Measurements from ENCODE around the gene IPO7. TPM values are rescaled to one million over a fixed set of nuclear protein-coding genes. Genes with fewer than 3 reads are reported as not detected.
"Not testable (repeated sequence)": the region's sequence is repeated elsewhere in the genome, so short reads cannot be mapped to it uniquely, and the experiment has no call there.

IPO7 gene
- total RNA-seq, 1 experiment from 2014 or later = 78.9 TPM

DNA sequence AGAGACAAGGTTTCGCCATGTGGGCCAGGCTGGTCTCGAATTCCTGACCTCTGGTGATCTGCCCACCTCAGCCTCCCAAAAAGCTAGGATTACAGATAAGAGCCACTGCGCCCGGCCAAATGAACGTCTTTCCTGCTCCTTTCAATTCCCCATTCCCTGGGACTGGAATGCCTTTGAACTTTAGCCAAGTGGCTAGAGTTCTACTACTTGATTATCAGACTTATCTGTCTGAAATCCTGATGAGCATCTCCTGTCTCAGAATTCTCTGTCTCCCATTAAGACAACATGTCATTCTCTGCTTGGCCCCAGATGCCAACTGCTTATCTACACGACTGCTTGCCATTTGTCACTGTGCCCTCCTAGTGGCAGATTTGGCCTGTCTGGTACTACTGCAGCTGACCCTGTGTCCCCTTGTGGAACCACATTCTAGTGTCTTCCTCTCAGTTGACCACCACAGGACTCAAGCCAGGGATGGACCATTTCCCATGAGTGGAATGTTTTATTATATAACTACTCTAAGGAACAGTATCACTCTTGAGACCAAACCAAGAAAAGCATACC, 33.1 kb upstream of the IPO7 start:
- H3K4me2 ChIP-seq (ENCODE audit: low read length) = no peak overlapping the region
- no peaks in the 10 kb centered on the region for H3K79me2 ChIP-seq (ENCODE audit: low read length)
- H3K9me3 ChIP-seq (ENCODE audit: low read length) = no peaks in the 10 kb centered on the region
- no peaks in the 10 kb centered on the region for H3K27me3 ChIP-seq (ENCODE audit: low read length)
- no peak overlapping the region for H3K9ac ChIP-seq (ENCODE audit: low read length)
- no peak overlapping the region for H2AFZ ChIP-seq (ENCODE audit: low read length)
- TF ChIP-seq, protein P1, sequence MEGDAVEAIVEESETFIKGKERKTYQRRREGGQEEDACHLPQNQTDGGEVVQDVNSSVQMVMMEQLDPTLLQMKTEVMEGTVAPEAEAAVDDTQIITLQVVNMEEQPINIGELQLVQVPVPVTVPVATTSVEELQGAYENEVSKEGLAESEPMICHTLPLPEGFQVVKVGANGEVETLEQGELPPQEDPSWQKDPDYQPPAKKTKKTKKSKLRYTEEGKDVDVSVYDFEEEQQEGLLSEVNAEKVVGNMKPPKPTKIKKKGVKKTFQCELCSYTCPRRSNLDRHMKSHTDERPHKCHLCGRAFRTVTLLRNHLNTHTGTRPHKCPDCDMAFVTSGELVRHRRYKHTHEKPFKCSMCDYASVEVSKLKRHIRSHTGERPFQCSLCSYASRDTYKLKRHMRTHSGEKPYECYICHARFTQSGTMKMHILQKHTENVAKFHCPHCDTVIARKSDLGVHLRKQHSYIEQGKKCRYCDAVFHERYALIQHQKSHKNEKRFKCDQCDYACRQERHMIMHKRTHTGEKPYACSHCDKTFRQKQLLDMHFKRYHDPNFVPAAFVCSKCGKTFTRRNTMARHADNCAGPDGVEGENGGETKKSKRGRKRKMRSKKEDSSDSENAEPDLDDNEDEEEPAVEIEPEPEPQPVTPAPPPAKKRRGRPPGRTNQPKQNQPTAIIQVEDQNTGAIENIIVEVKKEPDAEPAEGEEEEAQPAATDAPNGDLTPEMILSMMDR (conservative IDR thresholded peaks at IDR 0.05; ENCODE audit: low read depth, low read length) = no peak
- TF ChIP-seq EZH2 (IDR thresholded peaks at IDR 0.05; ENCODE audit: low read length, unreplicated experiment) (no peak), EZH2phosphoT487 (IDR thresholded peaks at IDR 0.05; ENCODE audit: borderline replicate concordance, low read length) (no peak)
- ChIA-PET CTCF (no interaction called here), POLR2A (ENCODE audit: unreplicated experiment) (no interaction called here)
- H3F3A ChIP-seq (ENCODE audit: low read length, unreplicated experiment) = no peaks in the 10 kb centered on the region
- no TSS peak for BruUV-seq (replicated peaks)
- no peaks in the 10 kb centered on the region for H4K20me1 ChIP-seq (ENCODE audit: low read length)
- H3K4me1 ChIP-seq (ENCODE audit: insufficient read depth, low read length) = no peaks in the 10 kb centered on the region
- no peak overlapping the region for H3K27ac ChIP-seq (ENCODE audit: low read length)
- no peak overlapping the region for H3K4me3 ChIP-seq (ENCODE audit: low read length)
- no peaks in the 10 kb centered on the region for H3K36me3 ChIP-seq (ENCODE audit: low read depth, low read length)
- no peak for ATAC-seq
- intact Hi-C loops (cut with micrococcal nuclease) = no loop called here
- H3K9me2 ChIP-seq (replicated peaks; ENCODE audit: low read length) = no peaks in the 10 kb centered on the region
- DNase-seq = no peak

DNA sequence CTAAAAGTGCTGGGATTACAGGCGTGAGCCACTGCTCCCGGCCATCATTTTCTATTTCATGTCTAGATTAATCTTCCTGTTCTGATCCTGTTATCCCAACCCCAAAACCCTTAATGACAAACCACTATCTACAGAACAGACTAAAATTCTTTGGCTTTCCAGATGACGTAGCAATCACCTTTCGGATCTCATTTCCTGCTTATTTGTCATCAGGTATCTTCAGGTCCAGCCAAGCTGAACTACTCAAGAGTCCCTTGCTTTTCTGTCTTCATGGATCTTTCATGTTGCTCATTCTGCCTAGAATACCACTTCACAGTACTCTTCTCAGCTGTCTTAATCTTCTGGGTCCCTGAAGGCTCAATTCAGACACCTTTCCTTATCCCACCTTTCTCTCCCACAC, 27.4 kb upstream of the IPO7 start:
- Histone ChIP-seq H3F3A (ENCODE audit: low read length, unreplicated experiment) (peaks cover 3% of the 10 kb centered on the region), H3K27me3 (ENCODE audit: low read length) (no peaks in the 10 kb centered on the region), H3K4me1 (ENCODE audit: insufficient read depth, low read length) (peaks cover 9% of the 10 kb centered on the region), H4K20me1 (ENCODE audit: low read length) (no peaks in the 10 kb centered on the region), H3K9ac (ENCODE audit: low read length) (no peak overlapping the region), H3K36me3 (ENCODE audit: low read depth, low read length) (no peaks in the 10 kb centered on the region), H3K27ac (ENCODE audit: low read length) (no peak overlapping the region), H2AFZ (ENCODE audit: low read length) (no peak overlapping the region), H3K9me3 (ENCODE audit: low read length) (no peaks in the 10 kb centered on the region), H3K9me2 (replicated peaks; ENCODE audit: low read length) (no peaks in the 10 kb centered on the region), H3K4me2 (ENCODE audit: low read length) (no peak overlapping the region), H3K4me3 (ENCODE audit: low read length) (no peak overlapping the region), H3K79me2 (ENCODE audit: low read length) (no peaks in the 10 kb centered on the region)
- BruUV-seq (replicated peaks) = no TSS peak
- ChIA-PET POLR2A (ENCODE audit: unreplicated experiment) (no interaction called here), CTCF (no interaction called here)
- TF ChIP-seq EZH2phosphoT487 (IDR thresholded peaks at IDR 0.05; ENCODE audit: borderline replicate concordance, low read length) = no peak
- TF ChIP-seq, protein P1 (conservative IDR thresholded peaks at IDR 0.05; ENCODE audit: low read depth, low read length) = no peak
- TF ChIP-seq EZH2 (IDR thresholded peaks at IDR 0.05; ENCODE audit: low read length, unreplicated experiment) = no peak
- DNase-seq (no peak), ATAC-seq (no peak)
- intact Hi-C loops (cut with micrococcal nuclease) = no loop called here

DNA sequence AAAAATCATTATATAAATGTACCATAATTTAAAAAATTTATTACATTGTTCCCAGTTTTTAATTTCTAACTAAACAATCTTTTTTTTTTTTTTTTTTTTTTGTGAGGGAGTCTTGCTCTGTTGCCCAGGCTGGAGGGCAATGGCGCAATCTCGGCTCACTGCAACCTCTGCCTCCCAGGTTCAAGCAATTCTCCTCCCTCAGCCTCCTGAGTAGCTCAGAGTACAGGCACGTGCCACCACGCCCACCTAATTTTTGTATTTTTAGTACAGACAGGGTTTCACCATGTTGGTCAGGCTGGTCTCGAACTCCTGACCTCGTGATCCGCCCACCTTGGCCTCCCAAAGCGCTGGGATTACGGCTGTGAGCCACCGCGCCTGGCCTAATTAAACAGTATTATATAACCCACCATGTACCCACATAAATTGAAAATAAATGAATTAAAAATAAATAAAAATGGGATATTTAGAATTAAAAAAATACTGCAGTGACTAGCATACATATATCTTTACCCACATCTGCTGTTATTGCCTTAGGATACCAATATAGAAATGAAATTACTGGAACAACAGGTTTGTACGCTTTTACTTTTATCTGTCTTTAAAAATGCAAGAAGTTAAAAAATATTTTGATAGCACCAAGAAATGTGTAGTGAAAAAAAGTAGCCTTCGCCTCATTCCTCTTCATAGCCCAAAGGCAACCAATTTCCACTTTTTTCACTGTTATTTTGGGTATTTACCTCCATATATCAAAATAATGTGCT, 23.4 kb upstream of the IPO7 start:
- POLR2A ChIA-PET (ENCODE audit: unreplicated experiment); H3K79me2 ChIP-seq (ENCODE audit: low read length); H4K20me1 ChIP-seq (ENCODE audit: low read length); H2AFZ ChIP-seq (ENCODE audit: low read length); H3K9me2 ChIP-seq (replicated peaks; ENCODE audit: low read length); H3K9me3 ChIP-seq (ENCODE audit: low read length); CTCF ChIA-PET; H3K36me3 ChIP-seq (ENCODE audit: low read depth, low read length); ATAC-seq; H3F3A ChIP-seq (ENCODE audit: low read length, unreplicated experiment); H3K27me3 ChIP-seq (ENCODE audit: low read length): not testable (repeated sequence)
- TSS peak; percentile 37 for BruUV-seq (replicated peaks)
- peak overlapping the region; percentile 83 for H3K9ac ChIP-seq (ENCODE audit: low read length)
- H3K4me3 ChIP-seq (ENCODE audit: low read length) = peak overlapping the region; percentile 13; the same call in 1 of the 2 replicates
- peaks cover 37% of the 10 kb centered on the region for H3K4me1 ChIP-seq (ENCODE audit: insufficient read depth, low read length)
- peak overlapping the region; percentile 99 for H3K27ac ChIP-seq (ENCODE audit: low read length)
- intact Hi-C loops (cut with micrococcal nuclease) = loop anchor here (1.0 to 5.0 kb wide), 3 partner anchors 30 to 79 kb away; partner anchors contain the start of gene TMEM41B
- H3K4me2 ChIP-seq (ENCODE audit: low read length) = peak overlapping the region; percentile 77
- peak; percentile 37 for DNase-seq

Data from PC-3 (cell line).